HG03558 (cell line): ENCODE measurements around the gene USB1.
"Not testable (repeated sequence)": the region's sequence is repeated elsewhere in the genome, so short reads cannot be mapped to it uniquely, and the experiment has no call there.

ENCODE experiments used
- ATAC-seq: cut with Tn5 transposase; IDR thresholded peaks from one replicate; pipeline ENCODE4 v1.9.1; 2021; ENCODE audit warnings: moderate number of reproducible peaks; ENCODE audit not compliant: unreplicated experiment; ENCODE audit errors: extremely low read depth

Gene USB1

GRCh38 chr16:57993897-57994296 lies 7.3 kb upstream of the USB1 start:
- no peak for ATAC-seq

GRCh38 chr16:57994361-57994760 lies 6.8 kb upstream of the USB1 start:
- no peak for ATAC-seq

- ATAC-seq, result no peak
Measured at GRCh38 chr16:57994778-57995177, 6.4 kb upstream of the USB1 start.

- ATAC-seq, result no peak
Measured at GRCh38 chr16:57995721-57996405, 5.3 kb upstream of the USB1 start.

- no peak for ATAC-seq
Measured at GRCh38 chr16:57996406-57997175, 4.6 kb upstream of the USB1 start.

GRCh38 chr16:57997176-57997527 lies 4.1 kb upstream of the USB1 start:
- ATAC-seq, result no peak

GRCh38 chr16:57997528-57998265 lies 3.5 kb upstream of the USB1 start:
- ATAC-seq, result no peak

- no peak for ATAC-seq
Measured at GRCh38 chr16:57998486-57998885, 2.7 kb upstream of the USB1 start.

GRCh38 chr16:57998992-57999365 lies 2.2 kb upstream of the USB1 start:
- ATAC-seq, result no peak

- no peak for ATAC-seq
Measured at GRCh38 chr16:57999366-57999970, 1.7 kb upstream of the USB1 start.

- ATAC-seq, result no peak
Measured at GRCh38 chr16:57999971-58000705, 1.1 kb upstream of the USB1 start, which contains the start of gene ZNF319. Gene ZNF319 (minus strand): TSS chr16:58000672. CDS start chr16:57998265, 2,407 bp downstream.

GRCh38 chr16:58001781-58002415 lies 691 bp downstream of the USB1 start:
- ATAC-seq, result no peak

GRCh38 chr16:58002416-58002800 lies 1.2 kb downstream of the USB1 start:
- ATAC-seq, result no peak

- ATAC-seq, result no peak
Measured at GRCh38 chr16:58002936-58003335, 1.7 kb downstream of the USB1 start.

GRCh38 chr16:58004736-58005135 lies 3.5 kb downstream of the USB1 start:
- not testable (repeated sequence) for ATAC-seq

GRCh38 chr16:58009856-58010416 lies 8.7 kb downstream of the USB1 start:
- no peak for ATAC-seq

- ATAC-seq, result no peak
Measured at GRCh38 chr16:58010886-58011285, 9.7 kb downstream of the USB1 start.

GRCh38 chr16:58011652-58012051 lies 10.4 kb downstream of the USB1 start:
- no peak for ATAC-seq

- ATAC-seq, result no peak
Measured at GRCh38 chr16:58012481-58012880, 11.3 kb downstream of the USB1 start.
